GM10266 (cell line): Measurements from ENCODE around the gene JAML.

Source experiments
- DNase-seq: peaks from one replicate; pipeline ENCODE4 v3.0.0; 2012; ENCODE audit errors: extremely low spot score
- TF ChIP-seq, protein P1 (sequence below): IDR thresholded peaks from 2 replicates; pipeline ENCODE4 v1.5.1; 2012; ENCODE audit warnings: mild to moderate bottlenecking, low read depth; ENCODE audit not compliant: control insufficient read depth, insufficient read depth; ENCODE audit errors: missing control alignments

Gene JAML

DNA sequence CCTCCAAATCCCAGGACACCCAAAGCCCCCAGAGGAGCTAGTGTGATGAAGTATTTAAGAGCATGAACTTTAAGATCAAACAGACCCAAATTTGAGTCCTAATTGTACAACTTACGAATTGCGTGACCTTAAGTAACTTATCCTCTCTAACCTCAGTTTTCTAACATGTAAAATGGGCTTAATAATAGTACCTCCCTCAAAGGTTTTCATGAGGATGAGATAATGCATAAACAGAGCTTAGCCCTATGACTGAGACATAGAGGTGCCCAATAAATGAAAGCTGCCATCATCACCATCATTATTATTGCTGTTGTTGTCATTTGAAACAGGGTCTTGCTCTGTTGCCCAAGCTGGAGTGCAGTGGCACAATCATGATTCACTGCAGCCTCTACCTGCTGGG, 57.6 kb downstream of the JAML start:
- DNase-seq, result no peak
- TF ChIP-seq, protein P1, sequence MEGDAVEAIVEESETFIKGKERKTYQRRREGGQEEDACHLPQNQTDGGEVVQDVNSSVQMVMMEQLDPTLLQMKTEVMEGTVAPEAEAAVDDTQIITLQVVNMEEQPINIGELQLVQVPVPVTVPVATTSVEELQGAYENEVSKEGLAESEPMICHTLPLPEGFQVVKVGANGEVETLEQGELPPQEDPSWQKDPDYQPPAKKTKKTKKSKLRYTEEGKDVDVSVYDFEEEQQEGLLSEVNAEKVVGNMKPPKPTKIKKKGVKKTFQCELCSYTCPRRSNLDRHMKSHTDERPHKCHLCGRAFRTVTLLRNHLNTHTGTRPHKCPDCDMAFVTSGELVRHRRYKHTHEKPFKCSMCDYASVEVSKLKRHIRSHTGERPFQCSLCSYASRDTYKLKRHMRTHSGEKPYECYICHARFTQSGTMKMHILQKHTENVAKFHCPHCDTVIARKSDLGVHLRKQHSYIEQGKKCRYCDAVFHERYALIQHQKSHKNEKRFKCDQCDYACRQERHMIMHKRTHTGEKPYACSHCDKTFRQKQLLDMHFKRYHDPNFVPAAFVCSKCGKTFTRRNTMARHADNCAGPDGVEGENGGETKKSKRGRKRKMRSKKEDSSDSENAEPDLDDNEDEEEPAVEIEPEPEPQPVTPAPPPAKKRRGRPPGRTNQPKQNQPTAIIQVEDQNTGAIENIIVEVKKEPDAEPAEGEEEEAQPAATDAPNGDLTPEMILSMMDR, result no peak

DNA sequence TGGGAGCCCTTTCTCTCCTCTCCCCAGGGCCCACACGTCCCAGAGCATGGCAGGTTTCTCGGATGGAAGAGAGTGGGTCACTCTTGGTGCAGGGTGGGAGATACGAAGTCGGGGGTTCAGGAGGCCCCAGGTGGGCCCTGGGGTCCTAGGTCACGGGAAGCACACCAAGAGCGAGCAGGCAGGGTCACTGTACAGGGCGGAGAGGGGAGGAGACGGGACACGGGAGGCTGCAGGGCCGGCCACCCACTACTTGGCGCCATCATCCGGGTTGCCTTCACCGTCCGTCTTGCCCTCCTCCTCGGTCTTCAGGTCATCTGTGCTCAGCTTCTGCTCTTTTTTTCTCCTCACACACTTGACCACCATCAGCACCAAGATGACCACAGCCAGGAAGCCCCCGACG, 58.2 kb downstream of the JAML start:
- TF ChIP-seq, protein P1, result no peak
- DNase-seq, result no peak

DNA sequence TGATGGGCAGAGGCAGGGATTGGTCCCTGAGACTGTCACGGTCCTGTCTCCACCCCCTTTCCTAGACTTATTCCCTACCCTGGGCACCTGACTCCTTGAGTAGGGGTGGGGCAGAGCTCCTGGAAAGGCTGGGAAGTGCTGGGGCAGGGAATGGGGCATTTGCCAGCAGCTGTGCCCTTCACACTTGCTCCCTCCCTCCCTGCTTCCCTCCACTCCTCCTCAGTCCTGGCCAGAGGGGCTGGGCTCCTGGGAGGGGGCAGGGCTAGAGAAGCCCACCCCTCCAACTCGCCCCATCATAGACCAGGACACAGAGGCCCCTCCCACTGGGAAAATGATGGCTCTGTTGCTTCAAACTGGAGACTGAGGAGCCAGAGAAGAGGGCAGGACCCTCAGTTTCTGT, 59.9 kb downstream of the JAML start:
- no peak for DNase-seq

DNA sequence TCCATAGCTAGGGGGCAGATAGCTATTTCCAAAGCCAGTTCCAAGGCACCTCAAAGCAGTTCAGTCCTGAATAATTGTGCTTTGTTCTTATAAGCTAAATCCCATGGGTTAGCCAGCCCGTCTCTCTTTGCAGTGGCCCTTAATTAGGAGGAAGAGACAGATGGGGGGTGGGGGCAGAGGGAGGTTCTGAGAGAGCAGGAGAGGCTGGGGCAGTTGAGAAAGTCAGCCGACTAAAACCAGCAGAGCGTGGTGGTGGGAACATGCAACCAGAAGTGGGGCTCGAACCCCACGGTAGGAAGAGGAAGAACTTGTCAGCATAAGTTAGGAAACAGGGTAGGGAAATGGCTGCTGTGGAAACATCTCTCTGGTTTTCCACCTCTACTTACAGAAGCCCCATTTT, 61.3 kb downstream of the JAML start:
- TF ChIP-seq, protein P1, result no peak

More for the DNA sequence above, 59.9 kb downstream of the JAML start:
- TF ChIP-seq, protein P1, result no peak

DNA sequence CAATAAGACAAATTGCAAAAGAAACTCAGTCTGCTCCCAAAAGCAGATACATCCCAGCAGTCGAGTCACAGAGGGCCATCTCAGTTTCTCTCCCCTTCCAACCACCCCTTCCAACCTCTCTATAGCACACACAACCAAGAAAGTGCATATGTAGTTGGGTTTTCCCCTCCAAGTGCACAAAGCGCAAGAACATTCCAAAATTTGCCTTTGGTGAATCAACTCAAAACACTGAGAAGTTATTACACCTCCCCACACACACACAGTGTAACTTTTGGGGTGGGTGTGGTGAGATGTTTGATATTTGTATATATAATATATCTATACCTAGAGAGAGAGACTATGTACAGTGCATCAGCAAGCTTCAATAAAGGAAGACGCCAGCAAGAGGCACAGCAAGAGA, 62.0 kb downstream of the JAML start:
- TF ChIP-seq, protein P1, result no peak
- no peak for DNase-seq

More for the DNA sequence above, 61.3 kb downstream of the JAML start:
- no peak for DNase-seq

DNA sequence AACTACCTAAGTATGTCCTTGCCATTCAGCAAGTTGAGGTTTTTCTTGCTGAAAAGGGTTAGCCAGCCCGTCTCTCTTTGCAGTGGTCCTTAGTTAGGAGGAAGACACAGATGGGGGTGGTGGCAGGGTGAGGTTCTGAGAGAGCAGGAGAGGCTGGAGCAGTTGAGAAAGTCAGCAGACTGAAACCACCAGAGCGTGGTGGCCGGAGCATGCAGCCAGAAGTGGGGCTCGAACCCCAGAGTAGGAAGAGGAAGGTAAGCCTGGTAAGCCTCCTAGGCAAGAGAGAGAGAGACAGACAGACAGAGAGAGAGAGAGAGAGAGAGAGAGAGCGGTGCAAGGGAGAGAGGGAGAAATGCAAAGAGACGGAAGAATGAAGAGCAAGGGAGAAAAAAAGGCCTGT, 63.0 kb downstream of the JAML start:
- TF ChIP-seq, protein P1, result no peak
- DNase-seq, result no peak

DNA sequence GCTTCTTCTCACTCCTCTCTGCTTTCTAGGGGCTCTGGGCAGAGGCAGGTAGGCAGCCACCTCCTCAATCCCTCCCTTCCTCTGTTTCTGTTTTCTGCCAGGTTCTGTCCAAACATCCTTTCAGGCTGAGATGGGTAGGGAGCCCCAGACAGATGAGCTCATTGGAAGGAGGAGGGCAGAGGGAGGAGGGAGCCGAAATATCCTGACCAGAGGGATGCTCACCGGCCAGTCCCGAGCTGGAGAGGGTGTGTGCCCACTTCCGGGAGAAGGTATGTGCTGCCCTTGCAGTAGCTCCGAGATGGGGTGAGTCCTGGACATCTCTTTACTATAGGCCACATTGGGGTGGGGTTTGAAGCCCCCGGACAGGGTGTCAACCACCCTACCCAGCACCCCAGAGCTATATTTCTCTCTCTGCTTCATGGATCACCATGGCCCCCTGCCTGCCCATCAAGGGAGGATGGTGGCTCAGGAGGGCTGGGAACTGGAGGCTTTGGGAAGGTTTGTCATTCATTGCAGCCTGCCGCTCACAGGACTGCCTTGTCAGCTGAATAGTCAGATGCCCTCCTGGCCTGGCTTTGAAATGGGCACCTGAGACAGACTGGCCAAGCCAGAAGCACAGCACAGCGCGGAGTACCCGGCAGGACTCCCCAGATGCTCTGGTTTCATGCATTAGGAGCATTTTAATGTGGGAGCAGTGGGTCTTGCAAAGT, 67.5 kb downstream of the JAML start:
- no peak for DNase-seq
- TF ChIP-seq, protein P1, result no peak
